ENCODE data around the gene TSPAN3.

Gene TSPAN3

GRCh38 chr15:77038312-77039216 lies 32.3 kb downstream of the TSPAN3 start:
- TF ChIP-seq GATA3 (IDR thresholded peaks at IDR 0.05; ENCODE audit: low read depth, low read length): no peak
- no peak for TF ChIP-seq GATA2 (IDR thresholded peaks at IDR 0.05; ENCODE audit: low read depth, low read length)

- TF ChIP-seq GATA2 (IDR thresholded peaks at IDR 0.05; ENCODE audit: low read depth, low read length): no peak
- no peak for TF ChIP-seq GATA3 (IDR thresholded peaks at IDR 0.05; ENCODE audit: low read depth, low read length)
Measured at GRCh38 chr15:77037388-77038209, 33.3 kb downstream of the TSPAN3 start.

GRCh38 chr15:77036537-77037387 lies 34.1 kb downstream of the TSPAN3 start:
- TF ChIP-seq GATA2 (IDR thresholded peaks at IDR 0.05; ENCODE audit: low read depth, low read length) (no peak), GATA3 (IDR thresholded peaks at IDR 0.05; ENCODE audit: low read depth, low read length) (no peak)

DNA sequence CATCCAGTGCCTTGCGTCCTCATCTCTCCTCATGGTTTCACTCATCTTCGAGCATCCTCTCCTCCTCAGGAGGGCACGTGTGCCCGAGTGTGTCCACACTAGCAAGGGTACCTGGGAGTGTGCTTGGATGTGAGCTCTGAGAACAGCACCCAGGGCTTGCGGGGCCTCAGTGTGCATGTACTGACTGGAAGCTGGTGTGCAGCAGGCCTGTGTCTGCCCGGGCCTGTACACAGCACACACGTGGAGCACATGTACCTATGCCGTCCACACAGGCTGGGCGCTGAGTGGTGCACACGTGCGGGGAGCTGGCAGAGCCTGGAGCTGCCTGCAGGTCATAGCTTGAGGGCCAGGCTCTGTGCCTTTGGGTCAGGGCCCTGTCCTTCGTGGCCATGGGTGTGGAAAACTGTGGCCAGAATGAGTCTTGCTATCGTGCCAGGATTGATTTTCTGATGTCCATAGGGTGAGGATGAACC lies 34.9 kb downstream of the TSPAN3 start:
- no peak for TF ChIP-seq GATA2 (IDR thresholded peaks at IDR 0.05; ENCODE audit: low read depth, low read length)

GRCh38 chr15:77035584-77035983 lies 35.3 kb downstream of the TSPAN3 start:
- no peak for TF ChIP-seq GATA3 (IDR thresholded peaks at IDR 0.05; ENCODE audit: low read depth, low read length)
- TF ChIP-seq GATA2 (IDR thresholded peaks at IDR 0.05; ENCODE audit: low read depth, low read length): no peak

GRCh38 chr15:77034695-77035489 lies 36.0 kb downstream of the TSPAN3 start:
- TF ChIP-seq GATA2 (IDR thresholded peaks at IDR 0.05; ENCODE audit: low read depth, low read length) (no peak), GATA3 (IDR thresholded peaks at IDR 0.05; ENCODE audit: low read depth, low read length) (no peak)

DNA sequence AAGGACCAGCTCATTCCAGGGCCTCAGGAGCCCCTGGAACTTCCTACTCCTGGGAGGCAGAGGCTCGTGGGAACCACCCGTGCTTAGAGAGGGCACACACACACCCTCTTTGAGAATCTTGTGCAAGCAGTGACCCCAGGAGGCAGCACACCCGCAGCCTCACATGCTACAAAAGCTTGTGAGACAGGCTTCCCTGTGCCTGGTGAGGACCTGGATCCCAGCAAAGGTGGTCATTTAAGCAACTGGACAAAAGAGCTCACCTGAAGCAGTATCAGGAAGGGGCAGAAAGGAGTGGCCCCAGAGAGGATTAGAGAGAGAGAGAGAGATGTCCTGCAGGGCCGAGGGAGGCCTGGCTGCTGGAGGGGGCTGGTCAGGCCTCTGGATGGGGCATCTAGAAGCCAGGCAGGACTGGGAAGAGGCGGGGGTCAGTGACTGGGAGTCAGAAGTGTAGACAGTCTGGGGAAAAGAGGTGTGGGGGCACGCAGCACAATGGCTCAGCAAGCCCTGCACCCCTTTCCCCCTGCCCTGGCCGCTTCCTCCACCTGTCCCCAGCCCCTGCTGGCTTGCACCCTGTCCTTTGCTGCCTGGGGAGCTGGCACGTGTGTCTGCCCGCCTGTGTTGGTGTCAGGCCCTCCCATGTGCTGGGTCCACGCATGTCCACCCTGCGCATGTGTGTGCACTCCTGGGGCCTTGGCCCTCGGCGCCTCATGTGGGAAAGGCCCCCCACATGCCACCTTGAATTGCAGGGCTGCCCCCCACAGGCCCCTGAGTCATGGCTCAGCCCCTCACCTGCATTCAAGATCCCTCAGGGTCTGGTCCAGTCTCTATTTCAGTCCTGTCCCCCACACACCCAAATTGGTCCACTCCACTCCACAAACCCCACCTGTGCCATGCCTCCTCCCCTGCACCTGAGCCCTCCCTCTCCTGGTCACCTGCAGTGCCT lies 36.9 kb downstream of the TSPAN3 start:
- TF ChIP-seq GATA3 (IDR thresholded peaks at IDR 0.05; ENCODE audit: low read depth, low read length) (no peak), GATA2 (IDR thresholded peaks at IDR 0.05; ENCODE audit: low read depth, low read length) (no peak)

- no peak for TF ChIP-seq GATA3 (IDR thresholded peaks at IDR 0.05; ENCODE audit: low read depth, low read length)
- no peak for TF ChIP-seq GATA2 (IDR thresholded peaks at IDR 0.05; ENCODE audit: low read depth, low read length)
Measured at GRCh38 chr15:77033417-77033728, 37.5 kb downstream of the TSPAN3 start.

DNA sequence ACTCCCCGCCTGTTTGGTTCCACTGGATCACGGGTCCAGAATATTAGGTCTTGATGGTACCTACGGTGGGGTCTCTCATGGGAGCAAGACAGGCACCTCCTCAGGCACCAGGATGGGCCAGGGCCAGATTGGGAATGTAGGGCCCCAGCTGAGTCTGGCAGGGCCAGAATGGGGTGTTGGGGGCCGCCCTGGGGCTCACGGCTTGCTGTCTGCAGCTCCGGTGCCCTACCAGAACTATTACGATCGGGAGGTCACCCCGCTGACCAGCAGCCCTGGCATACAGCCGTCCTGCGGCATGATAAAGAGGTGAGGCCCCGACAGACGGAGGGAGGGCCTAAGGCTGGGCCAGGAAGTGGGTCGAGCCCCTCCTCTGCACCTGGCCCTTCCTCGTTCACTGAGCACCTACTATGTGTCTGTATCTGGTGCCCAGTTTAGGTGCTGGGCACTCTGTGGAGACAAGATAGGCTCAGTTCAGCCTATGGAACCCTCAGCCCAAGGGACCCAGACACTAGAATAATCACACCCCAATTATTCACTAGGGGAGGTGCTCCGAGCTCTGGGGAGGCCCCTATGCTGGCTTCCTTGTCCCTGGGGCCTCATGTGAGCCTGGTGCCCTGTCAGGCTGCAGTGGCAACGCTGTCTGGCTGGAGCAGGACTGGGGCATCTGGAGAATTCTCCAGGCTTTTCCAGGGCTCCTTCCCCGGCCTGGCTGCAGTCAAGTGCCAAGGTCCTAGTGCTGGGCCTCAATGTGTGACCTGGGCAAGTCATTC lies 38.1 kb downstream of the TSPAN3 start:
- TF ChIP-seq GATA3 (IDR thresholded peaks at IDR 0.05; ENCODE audit: low read depth, low read length) (no peak), GATA2 (IDR thresholded peaks at IDR 0.05; ENCODE audit: low read depth, low read length) (no peak)

GRCh38 chr15:77032052-77032646 lies 38.8 kb downstream of the TSPAN3 start:
- TF ChIP-seq GATA3 (IDR thresholded peaks at IDR 0.05; ENCODE audit: low read depth, low read length): no peak
- TF ChIP-seq GATA2 (IDR thresholded peaks at IDR 0.05; ENCODE audit: low read depth, low read length): no peak

DNA sequence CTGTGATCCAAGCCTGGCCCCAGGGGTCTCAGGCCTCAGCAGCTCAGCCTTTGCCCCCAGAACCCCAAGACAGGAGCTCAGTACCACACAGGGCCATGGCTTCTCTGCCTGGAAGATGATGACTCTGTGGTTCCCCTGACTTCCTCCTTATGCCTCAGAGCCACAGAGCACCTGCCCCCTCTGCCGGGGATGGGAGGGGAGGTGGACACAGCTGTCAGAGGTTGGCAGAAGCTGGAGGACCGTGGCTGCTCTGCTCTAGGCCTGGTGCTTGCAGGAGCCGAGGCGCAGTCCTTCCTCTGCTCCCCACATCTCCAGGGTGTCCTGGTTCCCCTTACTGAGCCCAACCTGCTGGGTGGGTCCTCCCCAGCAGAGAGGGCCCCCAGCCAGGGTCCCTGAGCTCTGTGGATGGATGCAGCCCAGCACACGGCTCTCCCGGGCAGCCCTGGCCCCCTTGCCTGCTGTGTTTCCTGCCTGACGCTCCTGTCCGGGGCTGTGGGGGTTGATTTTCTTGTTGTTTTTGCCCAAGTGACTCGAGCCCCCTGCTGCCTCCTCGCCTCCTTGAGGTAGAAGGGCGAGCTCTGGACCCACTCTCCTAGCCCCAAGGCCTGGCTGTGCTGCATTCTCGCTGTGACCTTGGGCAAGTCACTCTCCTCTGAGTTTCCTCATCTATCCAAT lies 39.4 kb downstream of the TSPAN3 start:
- TF ChIP-seq GATA2 (IDR thresholded peaks at IDR 0.05; ENCODE audit: low read depth, low read length) (no peak), GATA3 (IDR thresholded peaks at IDR 0.05; ENCODE audit: low read depth, low read length) (no peak)
